GM23338 (cell line): ENCODE measurements around the gene INHA.

ENCODE experiments used
- CREB1 ChIP-seq: fragments of 250-450 bp; sonication (Bioruptor Pico); IDR thresholded peaks from 2 replicates; pipeline ENCODE4 v1.5.0; 2020; ENCODE audit warnings: low read depth, mild to moderate bottlenecking, moderate library complexity
- CTCF ChIP-seq, 2 experiments: fragments of 200-600 bp in 1 of 2; sonication (generic) in 1 of 2; conservative IDR thresholded peaks; 2 replicates each; pipeline versions ENCODE4 v1.5.1 to v1.6.1; 2016 to 2017; ENCODE audit warnings: antibody characterized with exemption in 2 of 2, low read depth in 2 of 2, mild to moderate bottlenecking in 2 of 2, moderate library complexity in 1 of 2
- EZH2 ChIP-seq: fragments of 200-600 bp; sonication (generic); IDR thresholded peaks from one replicate; pipeline ENCODE4 v1.8.0; 2017; ENCODE audit warnings: antibody characterized with exemption, mild to moderate bottlenecking, low read depth; ENCODE audit not compliant: unreplicated experiment
- EZH2phosphoT487 ChIP-seq: fragments of 200-600 bp; sonication (generic); IDR thresholded peaks from one replicate; pipeline ENCODE4 v1.8.1; 2018; ENCODE audit warnings: antibody characterized with exemption; ENCODE audit not compliant: unreplicated experiment
- JUNB ChIP-seq: IDR thresholded peaks from one replicate; pipeline ENCODE4 v1.6.1; 2016; ENCODE audit warnings: antibody characterized with exemption; ENCODE audit not compliant: unreplicated experiment
- POLR2AphosphoS5 ChIP-seq: IDR thresholded peaks from 2 replicates; pipeline ENCODE4 v1.6.1; 2016; ENCODE audit warnings: antibody characterized with exemption, low read depth
- STAT1 ChIP-seq: IDR thresholded peaks from one replicate; pipeline ENCODE4 v1.6.1; 2016; ENCODE audit warnings: antibody characterized with exemption; ENCODE audit not compliant: unreplicated experiment
- ZNF331 ChIP-seq: fragments of 250-450 bp; sonication (Bioruptor Pico); IDR thresholded peaks from 2 replicates; pipeline ENCODE4 v1.5.0; 2020; ENCODE audit warnings: low read depth, mild to moderate bottlenecking, moderate library complexity
- TF ChIP-seq, protein P1 (sequence below): IDR thresholded peaks from one replicate; pipeline ENCODE4 v1.6.1; 2018; ENCODE audit warnings: antibody characterized with exemption; ENCODE audit not compliant: unreplicated experiment

DNA sequence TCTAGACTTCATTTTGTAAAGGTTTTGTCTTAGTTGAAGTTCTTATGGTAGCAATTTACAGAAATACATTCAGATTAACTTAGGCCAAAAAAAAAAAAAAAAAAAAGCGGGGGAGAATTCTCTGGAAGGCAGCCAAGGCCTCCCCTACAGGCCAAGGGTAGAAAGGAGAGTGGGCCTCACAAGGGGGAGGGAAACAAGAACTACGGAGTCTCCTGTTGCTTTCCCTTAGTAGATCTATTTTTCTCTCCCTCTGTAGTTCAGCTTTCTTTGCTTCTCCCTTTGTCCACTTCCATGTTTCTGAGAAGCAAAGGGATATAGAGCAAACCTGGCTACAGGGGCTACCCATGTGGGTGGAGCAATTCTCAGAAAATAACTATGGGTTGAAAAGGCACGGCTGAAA is 23.1 kb downstream of the INHA start:
- TF ChIP-seq CTCF (conservative IDR thresholded peaks at IDR 0.05; ENCODE audit: low read depth in 2 of 2) (peak; percentile 34 to 42), CREB1 (CRISPR knock-in tag) (no peak), POLR2AphosphoS5 (no peak), EZH2 (no peak), EZH2phosphoT487 (no peak), STAT1 (no peak), ZNF331 (no peak), JUNB (no peak)
- TF ChIP-seq, protein P1, sequence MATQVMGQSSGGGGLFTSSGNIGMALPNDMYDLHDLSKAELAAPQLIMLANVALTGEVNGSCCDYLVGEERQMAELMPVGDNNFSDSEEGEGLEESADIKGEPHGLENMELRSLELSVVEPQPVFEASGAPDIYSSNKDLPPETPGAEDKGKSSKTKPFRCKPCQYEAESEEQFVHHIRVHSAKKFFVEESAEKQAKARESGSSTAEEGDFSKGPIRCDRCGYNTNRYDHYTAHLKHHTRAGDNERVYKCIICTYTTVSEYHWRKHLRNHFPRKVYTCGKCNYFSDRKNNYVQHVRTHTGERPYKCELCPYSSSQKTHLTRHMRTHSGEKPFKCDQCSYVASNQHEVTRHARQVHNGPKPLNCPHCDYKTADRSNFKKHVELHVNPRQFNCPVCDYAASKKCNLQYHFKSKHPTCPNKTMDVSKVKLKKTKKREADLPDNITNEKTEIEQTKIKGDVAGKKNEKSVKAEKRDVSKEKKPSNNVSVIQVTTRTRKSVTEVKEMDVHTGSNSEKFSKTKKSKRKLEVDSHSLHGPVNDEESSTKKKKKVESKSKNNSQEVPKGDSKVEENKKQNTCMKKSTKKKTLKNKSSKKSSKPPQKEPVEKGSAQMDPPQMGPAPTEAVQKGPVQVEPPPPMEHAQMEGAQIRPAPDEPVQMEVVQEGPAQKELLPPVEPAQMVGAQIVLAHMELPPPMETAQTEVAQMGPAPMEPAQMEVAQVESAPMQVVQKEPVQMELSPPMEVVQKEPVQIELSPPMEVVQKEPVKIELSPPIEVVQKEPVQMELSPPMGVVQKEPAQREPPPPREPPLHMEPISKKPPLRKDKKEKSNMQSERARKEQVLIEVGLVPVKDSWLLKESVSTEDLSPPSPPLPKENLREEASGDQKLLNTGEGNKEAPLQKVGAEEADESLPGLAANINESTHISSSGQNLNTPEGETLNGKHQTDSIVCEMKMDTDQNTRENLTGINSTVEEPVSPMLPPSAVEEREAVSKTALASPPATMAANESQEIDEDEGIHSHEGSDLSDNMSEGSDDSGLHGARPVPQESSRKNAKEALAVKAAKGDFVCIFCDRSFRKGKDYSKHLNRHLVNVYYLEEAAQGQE, result no peak
